ENCODE measurements around the gene ACOX3. TPM values are rescaled to one million over a fixed set of nuclear protein-coding genes. Genes with fewer than 3 reads are reported as not detected.

The ACOX3 gene
- total RNA-seq, 1 donor from 2014 or later = 74.5 TPM

DNA sequence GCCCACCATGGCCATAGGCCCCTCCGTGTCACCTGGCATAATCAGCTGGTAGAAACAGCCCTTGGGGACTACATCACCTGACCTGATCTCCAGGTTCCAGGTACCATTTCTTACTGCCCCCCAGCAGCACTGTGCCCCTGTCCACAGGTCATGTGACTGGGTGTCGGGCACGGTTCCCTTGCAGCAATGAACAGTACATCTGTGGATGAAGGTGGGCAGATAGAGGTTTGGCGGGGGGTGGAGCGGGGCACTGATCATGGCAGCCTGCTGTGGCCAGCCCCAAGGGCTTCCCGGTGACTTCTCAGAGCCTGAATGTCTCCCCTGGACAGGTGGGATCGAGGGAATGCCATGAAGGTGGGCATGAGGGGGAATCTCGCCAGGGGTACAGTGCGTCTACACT lies 37.8 kb upstream of the ACOX3 start:
- Histone ChIP-seq H3K27ac (no peak overlapping the region), H3K9me3 (no peaks in the 10 kb centered on the region), H3K4me3 (no peak overlapping the region), H3K27me3 (no peaks in the 10 kb centered on the region), H3K36me3 (peaks cover 17 to 26% of the 10 kb centered on the region in 2 donors), H3K4me1 (peaks cover 6 to 13% of the 10 kb centered on the region in 2 donors)
- DNase-seq (ENCODE audit: low spot score in 2 of 2) = no peak
- intact Hi-C loops (cut with DNase I) = no loop called here
- TF ChIP-seq, protein P1, sequence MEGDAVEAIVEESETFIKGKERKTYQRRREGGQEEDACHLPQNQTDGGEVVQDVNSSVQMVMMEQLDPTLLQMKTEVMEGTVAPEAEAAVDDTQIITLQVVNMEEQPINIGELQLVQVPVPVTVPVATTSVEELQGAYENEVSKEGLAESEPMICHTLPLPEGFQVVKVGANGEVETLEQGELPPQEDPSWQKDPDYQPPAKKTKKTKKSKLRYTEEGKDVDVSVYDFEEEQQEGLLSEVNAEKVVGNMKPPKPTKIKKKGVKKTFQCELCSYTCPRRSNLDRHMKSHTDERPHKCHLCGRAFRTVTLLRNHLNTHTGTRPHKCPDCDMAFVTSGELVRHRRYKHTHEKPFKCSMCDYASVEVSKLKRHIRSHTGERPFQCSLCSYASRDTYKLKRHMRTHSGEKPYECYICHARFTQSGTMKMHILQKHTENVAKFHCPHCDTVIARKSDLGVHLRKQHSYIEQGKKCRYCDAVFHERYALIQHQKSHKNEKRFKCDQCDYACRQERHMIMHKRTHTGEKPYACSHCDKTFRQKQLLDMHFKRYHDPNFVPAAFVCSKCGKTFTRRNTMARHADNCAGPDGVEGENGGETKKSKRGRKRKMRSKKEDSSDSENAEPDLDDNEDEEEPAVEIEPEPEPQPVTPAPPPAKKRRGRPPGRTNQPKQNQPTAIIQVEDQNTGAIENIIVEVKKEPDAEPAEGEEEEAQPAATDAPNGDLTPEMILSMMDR (IDR thresholded peaks at IDR 0.05) = no peak

DNA sequence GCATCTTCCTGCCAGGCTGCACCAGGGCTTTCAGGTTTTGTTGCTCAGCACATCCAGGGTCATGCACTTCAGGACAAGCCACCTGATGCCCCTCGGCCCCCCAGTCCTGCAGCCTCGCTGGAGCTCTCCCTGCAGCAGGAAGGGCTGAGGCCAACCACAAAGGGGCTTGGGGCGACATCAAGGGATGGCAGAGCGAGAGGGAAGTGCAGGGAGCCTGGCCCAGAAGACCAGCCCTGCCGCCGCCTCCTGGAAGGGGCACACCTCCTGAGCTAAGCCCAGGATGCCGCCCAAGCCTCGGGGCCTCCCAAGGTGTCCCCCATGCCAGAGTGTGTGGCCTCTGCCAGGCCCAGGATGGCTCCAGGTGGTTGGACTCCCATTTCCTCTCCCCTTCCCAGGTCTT lies 37.2 kb upstream of the ACOX3 start:
- intact Hi-C loops (cut with DNase I) = no loop called here
- H3K9me3 ChIP-seq = no peaks in the 10 kb centered on the region
- peaks cover 17 to 26% of the 10 kb centered on the region in 2 donors for H3K36me3 ChIP-seq
- peaks cover 9 to 18% of the 10 kb centered on the region in 2 donors for H3K4me1 ChIP-seq
- no peak overlapping the region for H3K27ac ChIP-seq
- H3K4me3 ChIP-seq = no peak overlapping the region
- TF ChIP-seq, protein P1 (IDR thresholded peaks at IDR 0.05) = no peak
- DNase-seq (ENCODE audit: low spot score in 2 of 2) = no peak
- no peaks in the 10 kb centered on the region for H3K27me3 ChIP-seq

DNA sequence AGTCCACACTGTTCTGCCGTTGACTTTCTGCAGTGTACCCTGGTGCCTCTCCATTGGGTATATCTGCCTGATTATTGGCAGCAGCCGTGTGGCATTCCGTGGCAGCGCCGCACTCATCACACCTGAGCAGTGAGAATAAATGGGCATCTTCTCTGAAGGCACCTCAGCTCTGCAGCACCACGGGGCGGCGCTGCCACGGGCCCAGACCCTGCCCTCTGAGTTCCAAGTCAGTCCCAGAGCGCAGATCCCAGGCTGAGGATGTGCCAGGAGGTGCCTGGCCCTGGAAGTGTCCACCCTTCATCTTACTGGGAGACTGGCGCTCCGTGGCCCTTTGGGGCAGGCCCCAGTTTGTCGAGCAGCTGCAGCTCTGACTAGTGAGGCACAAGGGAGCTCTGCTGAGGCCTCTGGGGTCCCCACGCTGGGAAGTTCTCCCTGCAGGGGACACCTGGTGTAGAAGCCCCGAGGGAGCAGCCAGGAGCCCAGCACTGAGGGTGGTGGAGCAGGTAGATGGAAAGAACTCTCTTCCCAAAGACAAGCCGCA lies 36.6 kb upstream of the ACOX3 start:
- intact Hi-C loops (cut with DNase I) = no loop called here
- TF ChIP-seq, protein P1 (IDR thresholded peaks at IDR 0.05) = no peak
- H3K9me3 ChIP-seq = no peaks in the 10 kb centered on the region

DNA sequence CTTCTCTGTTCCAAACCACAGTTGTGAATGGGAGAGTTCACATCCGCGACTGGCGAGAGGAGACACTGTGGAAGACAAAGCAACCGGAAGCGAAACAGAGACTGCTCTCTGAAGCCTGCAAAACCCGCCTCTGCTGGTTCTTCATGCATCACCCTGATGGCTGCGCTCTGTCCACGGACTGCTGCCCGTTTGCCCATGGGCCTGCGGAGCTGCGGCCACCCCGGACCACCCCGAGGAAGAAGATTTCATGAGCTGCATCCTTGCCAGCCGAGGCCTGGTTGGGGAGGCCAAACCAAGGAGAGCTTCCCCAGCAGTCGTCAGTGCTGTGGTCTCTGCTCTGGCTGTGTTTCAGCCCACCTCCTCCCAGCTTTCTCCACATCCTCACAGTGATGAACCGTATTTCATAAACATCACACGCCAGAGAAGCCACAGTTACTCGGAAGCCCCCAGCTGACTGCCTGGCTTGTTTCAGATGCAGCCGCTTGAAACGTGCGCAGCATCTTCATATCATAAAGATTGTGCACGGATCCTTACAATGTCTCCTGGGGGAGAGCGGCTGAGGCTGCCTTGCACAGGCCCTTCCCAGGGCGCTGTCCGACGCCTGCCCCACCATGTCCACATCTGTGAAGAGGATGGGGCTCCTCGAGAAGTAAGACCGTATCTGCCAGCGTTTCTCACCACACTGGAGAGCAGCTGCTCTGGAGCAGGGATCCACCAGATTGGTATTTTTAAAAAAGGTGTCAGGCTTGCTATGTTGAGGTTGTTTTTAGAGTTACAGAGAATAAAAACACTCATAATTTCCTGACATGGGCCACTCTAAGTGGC lies 35.4 kb upstream of the ACOX3 start:
- peaks cover 17 to 26% of the 10 kb centered on the region in 2 donors for H3K36me3 ChIP-seq
- no peak for DNase-seq (ENCODE audit: low spot score in 2 of 2)
- H3K27ac ChIP-seq = no peak overlapping the region
- no peaks in the 10 kb centered on the region for H3K9me3 ChIP-seq
- H3K27me3 ChIP-seq = no peaks in the 10 kb centered on the region
- TF ChIP-seq, protein P1 (IDR thresholded peaks at IDR 0.05) = no peak
- H3K4me1 ChIP-seq = peaks cover 9 to 26% of the 10 kb centered on the region in 2 donors
- no peak overlapping the region for H3K4me3 ChIP-seq
- intact Hi-C loops (cut with DNase I) = no loop called here

More for the DNA sequence above, 36.6 kb upstream of the ACOX3 start:
- Histone ChIP-seq H3K4me3 (no peak overlapping the region), H3K27me3 (no peaks in the 10 kb centered on the region), H3K4me1 (peaks cover 9 to 23% of the 10 kb centered on the region in 2 donors), H3K27ac (no peak overlapping the region), H3K36me3 (peaks cover 17 to 26% of the 10 kb centered on the region in 2 donors)
- DNase-seq (ENCODE audit: low spot score in 2 of 2) = no peak

- no peak for DNase-seq (ENCODE audit: low spot score in 2 of 2)
- H3K36me3 ChIP-seq = peaks cover 17 to 28% of the 10 kb centered on the region in 2 donors
Measured at GRCh38 chr4:8474856-8475255, 34.3 kb upstream of the ACOX3 start.

More at GRCh38 chr4:8474856-8475255, 34.3 kb upstream of the ACOX3 start:
- intact Hi-C loops (cut with DNase I) = no loop called here
- H3K27me3 ChIP-seq = no peaks in the 10 kb centered on the region
- peak overlapping the region in 1 of 2 donors; percentile 77 for H3K27ac ChIP-seq
- no peak overlapping the region for H3K4me3 ChIP-seq
- H3K4me1 ChIP-seq = peaks cover 9 to 26% of the 10 kb centered on the region in 2 donors
- TF ChIP-seq, protein P1 (IDR thresholded peaks at IDR 0.05) = no peak
- no peaks in the 10 kb centered on the region for H3K9me3 ChIP-seq

All from ascending aorta (tissue), 2 donors.